HepG2 (cell line): Measurements from ENCODE around the gene GSS. TPM values are rescaled to one million over a fixed set of nuclear protein-coding genes. Genes with fewer than 3 reads are reported as not detected.

ENCODE experiments used
- BCL3 ChIP-seq: sonication (generic); formaldehyde crosslinking; IDR thresholded peaks from 2 replicates; pipeline ENCODE4 v1.5.1; 2020; ENCODE audit warnings: mild to moderate bottlenecking, missing genetic modification reagents, moderate library complexity
- CREM ChIP-seq, 2 experiments: sonication (generic) in 1 of 2; formaldehyde crosslinking in 1 of 2; IDR thresholded peaks; 2 replicates each; pipeline versions ENCODE4 v1.4.0 to v1.6.1; 2016 to 2020; ENCODE audit warnings: antibody characterized with exemption in 1 of 2, mild to moderate bottlenecking in 1 of 2, missing genetic modification reagents in 1 of 2
- DRAP1 ChIP-seq: IDR thresholded peaks from 2 replicates; pipeline ENCODE4 v1.6.1; 2016; ENCODE audit warnings: missing genetic modification reagents, missing compliant biosample characterization
- ELF1 ChIP-seq: sonication (generic); formaldehyde crosslinking; IDR thresholded peaks from 2 replicates; pipeline ENCODE4 v1.4.0; 2020; ENCODE audit warnings: missing genetic modification reagents
- HMGXB4 ChIP-seq, 2 experiments: sonication (generic) in 1 of 2; formaldehyde crosslinking in 1 of 2; IDR thresholded peaks; 2 replicates each; pipeline versions ENCODE4 v1.4.0 to v1.6.1; 2018 to 2020; ENCODE audit warnings: missing genetic modification reagents in 2 of 2, borderline replicate concordance in 1 of 2, low read depth in 1 of 2, mild to moderate bottlenecking in 1 of 2, missing biosample characterization in 1 of 2
- MAX ChIP-seq: IDR thresholded peaks from 2 replicates; pipeline ENCODE4 v1.6.1; 2012; ENCODE audit warnings: inconsistent platforms
- MBD4 ChIP-seq: IDR thresholded peaks from 2 replicates; pipeline ENCODE4 v1.6.1; 2012; ENCODE audit warnings: low read length, inconsistent platforms, borderline replicate concordance
- NPAS2 ChIP-seq: sonication (generic); formaldehyde crosslinking; IDR thresholded peaks from 2 replicates; pipeline ENCODE4 v1.8.0; 2022; ENCODE audit warnings: mild to moderate bottlenecking, missing genetic modification reagents, borderline replicate concordance
- NR2F6 ChIP-seq, 2 experiments: IDR thresholded peaks; 2 replicates each; pipeline ENCODE4 v1.6.1; 2016; ENCODE audit warnings: antibody characterized with exemption in 1 of 2, mild to moderate bottlenecking in 1 of 2
- POLR2AphosphoS2 ChIP-seq: IDR thresholded peaks from 2 replicates; pipeline ENCODE4 v1.6.1; 2011; ENCODE audit warnings: low read depth, low read length, improper control_type of control experiment
- RNF2 ChIP-seq: fragments of 450-650 bp; conservative IDR thresholded peaks from 2 replicates; pipeline ENCODE4 v1.6.1; 2016; ENCODE audit warnings: low read depth
- SMAD3 ChIP-seq: sonication (generic); formaldehyde crosslinking; IDR thresholded peaks from 2 replicates; pipeline ENCODE4 v1.4.0; 2020; ENCODE audit warnings: missing genetic modification reagents
- SNAI1 ChIP-seq: sonication (generic); formaldehyde crosslinking; IDR thresholded peaks from 2 replicates; pipeline ENCODE4 v1.5.0; 2020; ENCODE audit warnings: mild to moderate bottlenecking, missing genetic modification reagents, borderline replicate concordance
- SNRNP70 ChIP-seq: fragments of 200-400 bp; formaldehyde crosslinking; IDR thresholded peaks from 2 replicates; pipeline ENCODE4 v1.6.1; 2017; ENCODE audit warnings: mild to moderate bottlenecking, low read depth, low read length, moderate library complexity
- TBX3 ChIP-seq: fragments of 450-650 bp; IDR thresholded peaks from 2 replicates; pipeline ENCODE4 v1.6.1; 2017; ENCODE audit warnings: antibody characterized with exemption, mild to moderate bottlenecking, inconsistent platforms, borderline replicate concordance
- ZNF160 ChIP-seq: sonication (generic); formaldehyde crosslinking; IDR thresholded peaks from 2 replicates; pipeline ENCODE4 v1.8.0; 2022; ENCODE audit warnings: mild to moderate bottlenecking, inconsistent platforms, missing genetic modification reagents
- ZNF230 ChIP-seq: sonication (generic); formaldehyde crosslinking; IDR thresholded peaks from 2 replicates; pipeline ENCODE4 v1.4.0; 2020; ENCODE audit warnings: mild to moderate bottlenecking, missing genetic modification reagents
- ZNF235 ChIP-seq: sonication (generic); formaldehyde crosslinking; IDR thresholded peaks from 2 replicates; pipeline ENCODE4 v1.8.1; 2023; ENCODE audit warnings: mild to moderate bottlenecking, missing genetic modification reagents, borderline replicate concordance
- ZNF530 ChIP-seq: sonication (generic); formaldehyde crosslinking; IDR thresholded peaks from 2 replicates; pipeline ENCODE4 v1.5.0; 2020; ENCODE audit warnings: low read depth, mild to moderate bottlenecking, missing genetic modification reagents
- ZNF547 ChIP-seq: sonication (generic); formaldehyde crosslinking; IDR thresholded peaks from 2 replicates; pipeline ENCODE4 v1.5.1; 2020; ENCODE audit warnings: mild to moderate bottlenecking, missing genetic modification reagents
- ZNF724P ChIP-seq: sonication (generic); formaldehyde crosslinking; IDR thresholded peaks from 2 replicates; pipeline ENCODE4 v1.8.0; 2022; ENCODE audit warnings: missing genetic modification reagents, borderline replicate concordance
- ZNF737 ChIP-seq: sonication (generic); formaldehyde crosslinking; IDR thresholded peaks from 2 replicates; pipeline ENCODE4 v1.5.0; 2020; ENCODE audit warnings: missing genetic modification reagents, mild to moderate bottlenecking, borderline replicate concordance
- ZNF747 ChIP-seq: sonication (generic); formaldehyde crosslinking; IDR thresholded peaks from 2 replicates; pipeline ENCODE4 v1.8.1; 2023; ENCODE audit warnings: missing genetic modification reagents, mild to moderate bottlenecking, borderline replicate concordance
- ZNF878 ChIP-seq: sonication (generic); formaldehyde crosslinking; IDR thresholded peaks from 2 replicates; pipeline ENCODE4 v1.8.1; 2023; ENCODE audit warnings: mild to moderate bottlenecking, missing genetic modification reagents, moderate library complexity
- polyA plus RNA-seq, 8 experiments: library from polyadenylated mRNA; depleted of rRNA in 3 of 8; stranded (reverse) in 7 of 8; unstranded in 1 of 8; fragments of >200 nt; fragmentation: Illumina TruSeq in 4 of 8; extraction: Trizol in 4 of 8; gene quantifications; 2 replicates each; pipeline versions ENCODE4 v1.2.1 to v1.2.3, GENCODE V29; 2011 to 2016; ENCODE audit warnings: low read depth in 4 of 8, missing spikeins in 1 of 8, mixed read lengths in 1 of 8; ENCODE audit not compliant: insufficient read depth in 1 of 8
- total RNA-seq, 5 experiments: library from RNA; depleted of rRNA; stranded (reverse); fragments of >200 nt; fragmentation: Illumina TruSeq; extraction: Trizol; gene quantifications; 2 replicates each; pipeline ENCODE4 v1.2.3, GENCODE V29; 2016; ENCODE audit warnings: low read depth in 1 of 5
- TF ChIP-seq, protein P1 (sequence below): IDR thresholded peaks from 2 replicates; pipeline ENCODE4 v1.6.1; 2018; ENCODE audit warnings: missing genetic modification reagents, mild to moderate bottlenecking, missing compliant biosample characterization

The GSS gene
- total and polyA plus RNA-seq, 2 of the 13 experiments (the other 11 are each of a cell fraction or from before 2014, with no cell fraction given): 80.1 to 102 TPM

DNA sequence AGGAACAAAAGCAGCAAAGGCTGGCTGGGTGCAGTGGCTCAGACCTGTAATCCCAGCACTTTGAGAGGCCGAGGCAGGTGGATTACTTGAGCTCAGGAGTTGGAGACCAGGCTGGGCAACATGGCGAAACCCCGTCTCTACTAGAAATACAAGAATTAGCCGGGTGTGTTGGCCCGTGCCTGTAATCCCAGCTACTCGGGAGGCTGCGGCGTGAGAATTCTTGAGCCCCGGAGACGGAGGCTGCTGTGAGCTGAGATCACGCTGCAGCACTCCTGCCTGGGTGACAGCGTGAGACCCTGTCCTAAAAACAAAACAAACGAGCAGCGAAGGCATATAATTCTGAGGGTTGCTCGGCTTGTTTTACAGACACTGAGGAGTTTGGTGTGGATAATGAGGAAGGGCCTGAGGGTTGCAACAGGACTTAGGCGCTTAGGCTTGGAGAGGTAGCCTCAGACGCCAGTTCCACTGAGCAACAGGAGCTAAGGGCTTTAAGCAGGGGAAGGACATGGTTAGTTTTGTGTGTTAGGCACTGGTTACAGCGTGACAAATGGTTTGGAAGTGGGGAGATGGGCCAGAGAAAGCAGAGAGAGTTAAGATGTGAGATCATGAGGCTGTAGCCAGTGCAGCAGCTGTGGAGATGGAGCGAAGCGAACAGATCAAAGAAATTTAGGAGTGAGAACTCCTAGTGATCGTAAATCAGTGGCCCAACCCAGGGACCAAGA, 1.3 kb upstream of the GSS start (continued):
- TF ChIP-seq POLR2AphosphoS2: no peak
- TF ChIP-seq ZNF878 (CRISPR knock-in tag): no peak
- TF ChIP-seq ELF1 (CRISPR knock-in tag): no peak
- TF ChIP-seq ZNF235: no peak
- TF ChIP-seq NR2F6 (IDR thresholded peaks at IDR 0.05): no peak
- no peak for TF ChIP-seq NR2F6 (CRISPR knock-in tag; IDR thresholded peaks at IDR 0.05)
- TF ChIP-seq ZNF724P (CRISPR knock-in tag): no peak
- TF ChIP-seq SNAI1 (CRISPR knock-in tag): no peak
- TF ChIP-seq SMAD3 (CRISPR knock-in tag): no peak
- TF ChIP-seq MBD4: no peak
- TF ChIP-seq HMGXB4 (CRISPR knock-in tag; IDR thresholded peaks at IDR 0.05; ENCODE audit: borderline replicate concordance in 1 of 2, low read depth in 1 of 2): no peak
- TF ChIP-seq ZNF160 (CRISPR knock-in tag): no peak
- no peak for TF ChIP-seq ZNF747
- 0 out of 2 replicates have a peak, but pooled peaks have one; percentile 62 for TF ChIP-seq NPAS2 (CRISPR knock-in tag)
- no peak for TF ChIP-seq CREM (IDR thresholded peaks at IDR 0.05)
- no peak for TF ChIP-seq CREM (CRISPR knock-in tag; IDR thresholded peaks at IDR 0.05)
- TF ChIP-seq MAX: 0 out of 2 replicates have a peak, but pooled peaks have one; percentile 17
- TF ChIP-seq ZNF737 (CRISPR knock-in tag): no peak
- no peak for TF ChIP-seq DRAP1 (CRISPR knock-in tag)
- no peak for TF ChIP-seq ZNF530 (CRISPR knock-in tag)
- TF ChIP-seq RNF2: no peak
- 0 out of 2 replicates have a peak, but pooled peaks have one; percentile 57 for TF ChIP-seq ZNF547 (CRISPR knock-in tag)
- TF ChIP-seq, protein P1, sequence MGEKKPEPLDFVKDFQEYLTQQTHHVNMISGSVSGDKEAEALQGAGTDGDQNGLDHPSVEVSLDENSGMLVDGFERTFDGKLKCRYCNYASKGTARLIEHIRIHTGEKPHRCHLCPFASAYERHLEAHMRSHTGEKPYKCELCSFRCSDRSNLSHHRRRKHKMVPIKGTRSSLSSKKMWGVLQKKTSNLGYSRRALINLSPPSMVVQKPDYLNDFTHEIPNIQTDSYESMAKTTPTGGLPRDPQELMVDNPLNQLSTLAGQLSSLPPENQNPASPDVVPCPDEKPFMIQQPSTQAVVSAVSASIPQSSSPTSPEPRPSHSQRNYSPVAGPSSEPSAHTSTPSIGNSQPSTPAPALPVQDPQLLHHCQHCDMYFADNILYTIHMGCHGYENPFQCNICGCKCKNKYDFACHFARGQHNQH (CRISPR knock-in tag): no peak
- TF ChIP-seq BCL3 (CRISPR knock-in tag): peak; percentile 53; the same call in 1 of the 2 replicates
- TF ChIP-seq ZNF230 (CRISPR knock-in tag): no peak
- no peak for TF ChIP-seq SNRNP70
- no peak for TF ChIP-seq TBX3
